ENCODE data around the gene SYT7.

SYT7 gene

GRCh38 chr11:61555051-61555969 is 25.6 kb downstream of the SYT7 start:
- no peak for DNase-seq (ENCODE audit: low read depth in 2 of 2)

DNA sequence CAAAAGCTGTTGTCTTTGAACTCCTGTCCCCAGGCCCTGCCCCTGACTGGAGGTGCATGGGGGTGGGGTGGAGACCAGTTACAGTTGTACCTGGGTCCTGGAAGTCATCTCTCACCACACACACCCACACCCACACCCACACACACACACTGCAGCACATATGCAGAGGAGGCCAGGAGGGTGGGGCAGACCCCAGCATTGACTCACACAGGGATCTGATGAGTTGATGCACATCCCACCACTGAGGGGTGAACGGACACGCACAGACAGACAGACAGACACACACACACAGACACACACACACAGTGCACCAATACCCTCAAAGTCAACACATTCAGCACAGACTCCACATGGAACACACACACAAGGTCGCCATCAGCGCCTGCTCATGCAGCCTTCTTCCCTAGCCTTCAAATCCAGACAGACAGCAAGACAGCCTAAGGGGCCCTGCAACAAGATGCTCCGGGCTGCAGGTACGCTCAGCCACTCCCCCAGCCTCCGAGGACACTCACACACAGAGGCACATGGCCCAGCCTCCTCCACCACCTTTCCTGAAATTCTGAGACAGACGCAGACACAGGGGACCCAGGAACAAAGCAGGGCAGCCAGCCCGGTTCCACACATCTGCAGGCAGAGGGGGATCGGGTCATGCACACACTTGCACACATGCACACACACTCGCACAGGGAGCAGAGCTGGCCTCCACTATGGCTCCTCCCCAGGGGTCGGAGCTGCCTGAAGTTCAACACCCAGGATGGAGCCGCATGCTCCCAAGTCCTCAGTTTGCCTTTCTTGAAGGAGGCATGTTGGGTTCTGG is 26.5 kb downstream of the SYT7 start:
- no peak for DNase-seq (ENCODE audit: low read depth in 2 of 2)

- no peak for DNase-seq (ENCODE audit: low read depth in 2 of 2)
These were observed 27.3 kb downstream of the SYT7 start for GRCh38 chr11:61553373-61554171.

DNA sequence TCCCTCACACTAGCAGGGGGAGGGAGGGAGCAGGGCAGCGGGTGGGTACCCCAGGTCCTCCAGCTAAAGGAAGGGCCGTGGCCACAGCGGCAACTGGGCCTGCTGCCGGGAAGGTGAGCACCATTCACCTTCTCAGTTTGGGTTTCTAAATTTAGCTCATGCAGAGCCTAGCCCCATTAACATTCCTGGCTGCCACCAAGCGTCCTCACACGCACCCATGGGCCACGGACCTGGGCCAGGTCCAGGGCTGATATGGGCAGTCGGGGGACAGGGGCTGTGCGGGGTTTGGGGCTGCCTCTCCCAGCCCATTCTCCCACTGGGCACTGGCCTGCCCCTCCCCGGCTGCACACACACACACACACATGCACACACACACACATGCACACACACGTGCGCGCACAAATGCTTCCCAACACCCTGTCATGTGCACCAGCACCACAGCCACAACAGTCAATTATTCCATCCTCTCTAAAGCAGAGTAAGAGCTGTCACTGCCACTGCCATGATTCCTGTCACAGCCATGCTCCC is 28.7 kb downstream of the SYT7 start:
- DNase-seq (ENCODE audit: low read depth in 2 of 2), result no peak

DNA sequence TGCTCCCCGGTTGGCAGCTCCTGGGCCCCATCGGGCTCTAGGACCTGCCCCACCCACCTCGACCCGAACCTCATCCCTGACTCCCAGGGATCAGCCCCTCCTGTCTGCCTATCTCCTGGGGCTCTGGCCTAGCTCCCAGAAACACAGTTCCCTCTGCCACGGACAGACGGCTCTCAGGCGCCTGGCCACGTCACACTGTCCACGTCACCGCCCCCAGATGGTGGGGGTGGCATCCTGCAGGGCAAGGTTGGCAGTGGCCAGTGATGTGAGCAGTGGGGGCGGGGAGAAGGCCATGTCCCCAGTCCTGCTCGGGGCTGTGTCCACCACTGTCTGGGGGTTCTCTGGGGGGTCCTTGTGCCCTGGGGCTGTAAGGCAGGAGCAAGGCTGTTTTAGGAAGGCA is 29.2 kb downstream of the SYT7 start:
- no peak for DNase-seq (ENCODE audit: low read depth in 2 of 2)

DNA sequence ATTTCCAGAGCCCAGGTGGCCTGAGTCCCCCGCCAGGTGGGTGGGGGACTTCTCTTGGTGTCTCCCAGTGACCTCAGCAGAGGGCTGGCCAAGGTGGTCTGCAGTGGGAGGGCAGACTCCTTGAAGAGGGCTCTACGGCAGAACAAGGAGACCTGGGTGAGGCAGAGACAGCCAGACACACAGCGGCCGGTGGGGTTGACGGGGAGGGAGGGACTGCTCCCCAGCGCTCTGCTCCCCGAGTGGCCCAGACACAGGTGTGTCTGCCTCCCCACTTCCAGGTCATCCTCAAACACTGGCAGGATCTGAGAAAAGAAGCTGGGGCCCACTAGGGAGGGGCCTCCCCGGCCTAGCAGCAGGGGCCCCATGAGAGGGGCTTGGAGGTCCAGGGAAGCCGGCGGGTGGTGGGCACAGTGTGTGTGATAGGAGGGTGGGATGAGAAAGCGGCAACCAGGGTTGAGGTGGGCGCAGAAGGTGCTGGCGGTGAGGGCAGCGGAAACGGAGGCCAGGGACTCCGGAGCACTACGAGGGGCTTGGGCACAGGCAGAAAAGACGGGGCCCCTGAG is 30.1 kb downstream of the SYT7 start:
- DNase-seq (ENCODE audit: low read depth in 2 of 2), result no peak

- DNase-seq (ENCODE audit: low read depth in 2 of 2), result no peak
These were observed 31.0 kb downstream of the SYT7 start for GRCh38 chr11:61549662-61550568.

GRCh38 chr11:61549177-61549576 is 31.7 kb downstream of the SYT7 start:
- no peak for DNase-seq (ENCODE audit: low read depth in 2 of 2)

GRCh38 chr11:61547246-61547645 is 33.6 kb downstream of the SYT7 start:
- DNase-seq (ENCODE audit: low read depth in 2 of 2), result no peak

- no peak for DNase-seq (ENCODE audit: low read depth in 2 of 2)
These were observed 34.2 kb downstream of the SYT7 start for GRCh38 chr11:61546663-61547062.

GRCh38 chr11:61545921-61546320 is 35.0 kb downstream of the SYT7 start:
- no peak for DNase-seq (ENCODE audit: low read depth in 2 of 2)

GRCh38 chr11:61545341-61545740 is 35.5 kb downstream of the SYT7 start:
- no peak for DNase-seq (ENCODE audit: low read depth in 2 of 2)

DNA sequence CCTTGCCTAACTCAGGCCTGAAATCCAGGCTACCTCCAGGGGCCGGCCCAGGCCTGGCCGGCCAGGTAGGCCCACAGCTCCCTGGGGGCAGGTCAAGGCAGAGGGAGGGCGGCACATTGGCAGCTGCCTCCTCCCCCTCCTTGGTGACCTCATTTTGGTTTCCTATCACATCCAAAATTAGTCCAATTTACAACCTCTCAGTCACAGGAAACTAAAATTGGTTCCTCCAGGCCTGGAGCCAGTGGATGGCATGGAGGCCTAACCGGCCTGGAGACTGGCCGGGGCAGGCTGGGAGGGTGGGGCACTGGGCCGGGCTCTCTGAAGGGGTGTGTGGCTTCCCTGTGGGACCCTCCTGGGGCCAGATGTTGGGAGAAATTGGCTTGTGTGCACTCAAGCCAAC is 36.4 kb downstream of the SYT7 start:
- no peak for DNase-seq (ENCODE audit: low read depth in 2 of 2)

DNA sequence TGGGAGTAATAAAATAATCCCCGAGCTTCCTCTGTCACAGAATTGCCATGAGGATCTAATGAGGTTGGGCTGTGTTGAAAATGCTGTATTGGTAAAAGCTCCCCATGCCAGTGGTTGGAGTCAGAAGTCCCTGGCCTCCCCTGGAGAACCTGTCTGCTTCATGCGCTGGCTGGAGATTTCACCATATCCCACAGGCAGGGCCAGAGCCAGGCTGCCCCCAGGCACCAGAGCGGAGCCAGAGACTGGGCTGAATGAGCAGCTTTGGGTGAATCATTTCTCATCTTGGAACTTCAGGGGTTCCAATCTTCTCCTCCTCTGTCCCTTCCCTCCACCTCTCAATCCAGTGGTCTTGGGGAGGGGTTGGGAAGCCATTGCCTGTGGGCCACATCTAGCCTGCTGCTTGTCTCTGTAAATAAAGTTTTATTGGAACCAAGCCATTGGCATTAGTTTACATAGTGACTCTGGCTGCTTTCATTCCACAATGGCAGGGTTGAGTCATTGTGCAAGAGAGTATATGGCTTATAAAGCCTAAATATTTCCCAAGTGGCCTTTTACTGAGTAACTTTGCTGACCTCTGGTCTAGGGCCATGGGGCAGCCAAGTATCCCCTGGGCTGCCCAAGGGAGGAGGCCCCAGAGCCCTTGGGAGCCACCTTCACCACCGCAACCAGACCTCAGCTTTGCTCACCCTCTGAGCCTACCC is 37.1 kb downstream of the SYT7 start:
- no peak for DNase-seq (ENCODE audit: low read depth in 2 of 2)

- no peak for DNase-seq (ENCODE audit: low read depth in 2 of 2)
These were observed 38.2 kb downstream of the SYT7 start for GRCh38 chr11:61542705-61543104.

DNA sequence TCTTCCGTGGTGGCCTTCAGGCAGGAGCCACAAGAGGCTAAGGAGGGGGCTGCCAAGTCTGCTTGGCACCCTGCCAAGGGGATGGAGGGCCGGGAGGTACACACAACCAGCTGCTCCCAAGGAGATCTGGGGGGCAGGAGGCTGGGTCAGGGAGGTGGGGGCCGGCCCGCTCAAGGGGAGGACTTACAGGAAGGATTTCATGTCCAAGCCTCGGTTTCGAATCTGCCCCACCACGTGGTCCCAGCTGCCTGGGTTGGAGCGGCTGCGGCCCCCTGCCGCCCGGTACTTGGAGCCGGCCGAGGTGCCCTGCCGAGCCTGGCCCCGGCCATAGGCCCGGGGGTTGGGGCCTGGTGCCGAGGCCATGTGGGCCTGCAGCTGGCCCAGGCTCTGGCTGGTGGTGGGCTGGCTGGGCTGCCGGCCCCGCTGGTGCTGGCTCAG is 38.8 kb downstream of the SYT7 start:
- no peak for DNase-seq (ENCODE audit: low read depth in 2 of 2)

- no peak for DNase-seq (ENCODE audit: low read depth in 2 of 2)
These were observed 39.3 kb downstream of the SYT7 start for GRCh38 chr11:61541598-61541997.

DNA sequence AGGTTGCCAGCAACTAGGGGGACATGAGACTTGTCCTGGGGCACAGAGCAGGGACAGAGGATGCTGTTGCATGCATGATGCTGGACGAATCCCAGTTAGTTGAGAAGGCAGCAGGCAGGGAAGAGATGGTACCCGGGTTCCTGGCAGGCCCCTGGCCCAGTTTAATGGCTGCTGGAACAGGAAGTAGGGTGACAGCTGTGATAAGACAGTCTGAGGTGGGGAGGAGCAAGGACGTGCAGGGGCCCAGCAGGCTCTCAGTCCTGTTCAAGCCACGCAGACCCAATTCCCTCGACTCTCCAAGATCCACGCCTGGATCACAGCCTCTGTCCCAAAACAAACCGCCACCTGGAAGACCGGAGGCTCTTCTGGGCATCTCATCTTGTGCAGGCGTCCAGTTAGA is 40.3 kb downstream of the SYT7 start:
- no peak for DNase-seq (ENCODE audit: low read depth in 2 of 2)

- DNase-seq (ENCODE audit: low read depth in 2 of 2), result no peak
These were observed 41.0 kb downstream of the SYT7 start for GRCh38 chr11:61539831-61540357.

Data from activated CD4-positive, alpha-beta T cell treated with anti-CD3 and anti-CD28 coated beads for 24 hours (primary cell).